HepG2 (cell line): Measurements from ENCODE around the gene NUDT3. TPM values are rescaled to one million over a fixed set of nuclear protein-coding genes. Genes with fewer than 3 reads are reported as not detected.

ENCODE experiments used
- AHR ChIP-seq: IDR thresholded peaks from 2 replicates; pipeline ENCODE4 v1.6.1; 2018; ENCODE audit warnings: missing genetic modification reagents, missing compliant biosample characterization
- CBFB ChIP-seq: sonication (generic); formaldehyde crosslinking; IDR thresholded peaks from 2 replicates; pipeline ENCODE4 v1.4.0; 2020; ENCODE audit warnings: missing genetic modification reagents
- GLI4 ChIP-seq: sonication (generic); formaldehyde crosslinking; IDR thresholded peaks from 2 replicates; pipeline ENCODE4 v1.5.1; 2020; ENCODE audit warnings: missing genetic modification reagents, mild to moderate bottlenecking, moderate library complexity, borderline replicate concordance
- IKZF1 ChIP-seq: fragments of 450-650 bp; IDR thresholded peaks from 2 replicates; pipeline ENCODE4 v1.7.1; 2016
- IKZF4 ChIP-seq: sonication (generic); formaldehyde crosslinking; IDR thresholded peaks from 2 replicates; pipeline ENCODE4 v1.5.1; 2020; ENCODE audit warnings: borderline replicate concordance, mild to moderate bottlenecking, low read depth, missing genetic modification reagents; ENCODE audit errors: not compliant biosample characterization
- MED8 ChIP-seq: sonication (generic); formaldehyde crosslinking; IDR thresholded peaks from 2 replicates; pipeline ENCODE4 v1.8.1; 2023; ENCODE audit warnings: mild to moderate bottlenecking, missing genetic modification reagents; ENCODE audit not compliant: insufficient replicate concordance
- RBM39 ChIP-seq: fragments of 200-400 bp; formaldehyde crosslinking; IDR thresholded peaks from one replicate; pipeline ENCODE4 v1.6.1; 2018; ENCODE audit warnings: antibody characterized with exemption, mild to moderate bottlenecking, low read depth, low read length; ENCODE audit not compliant: poor library complexity, severe bottlenecking
- THAP11 ChIP-seq: IDR thresholded peaks from 2 replicates; pipeline ENCODE4 v1.6.1; 2016; ENCODE audit warnings: missing biosample characterization, missing genetic modification reagents
- ZBTB38 ChIP-seq: sonication (generic); formaldehyde crosslinking; IDR thresholded peaks from 2 replicates; pipeline ENCODE4 v1.5.1; 2020; ENCODE audit warnings: mild to moderate bottlenecking, missing genetic modification reagents
- ZBTB7A ChIP-seq: sonication (generic); formaldehyde crosslinking; IDR thresholded peaks from 2 replicates; pipeline ENCODE4 v1.8.0; 2022; ENCODE audit warnings: mild to moderate bottlenecking, missing genetic modification reagents
- ZBTB7B ChIP-seq: sonication (generic); formaldehyde crosslinking; IDR thresholded peaks from 2 replicates; pipeline ENCODE4 v1.4.0; 2020; ENCODE audit warnings: missing genetic modification reagents
- ZNF317 ChIP-seq: sonication (generic); formaldehyde crosslinking; IDR thresholded peaks from 2 replicates; pipeline ENCODE4 v1.5.0; 2020; ENCODE audit warnings: mild to moderate bottlenecking, missing genetic modification reagents
- ZNF337 ChIP-seq: sonication (generic); formaldehyde crosslinking; IDR thresholded peaks from 2 replicates; pipeline ENCODE4 v1.5.1; 2020; ENCODE audit warnings: missing genetic modification reagents, low read depth, mild to moderate bottlenecking, borderline replicate concordance
- ZNF354B ChIP-seq: sonication (generic); formaldehyde crosslinking; IDR thresholded peaks from 2 replicates; pipeline ENCODE4 v1.8.0; 2022; ENCODE audit warnings: mild to moderate bottlenecking, missing genetic modification reagents
- ZNF546 ChIP-seq: sonication (generic); formaldehyde crosslinking; conservative IDR thresholded peaks from 2 replicates; pipeline ENCODE4 v1.8.1; 2023; ENCODE audit warnings: mild to moderate bottlenecking, missing genetic modification reagents
- ZNF598 ChIP-seq: sonication (generic); formaldehyde crosslinking; IDR thresholded peaks from 2 replicates; pipeline ENCODE4 v1.5.1; 2020; ENCODE audit warnings: mild to moderate bottlenecking, missing genetic modification reagents, borderline replicate concordance
- polyA plus RNA-seq, 8 experiments: library from polyadenylated mRNA; depleted of rRNA in 3 of 8; stranded (reverse) in 7 of 8; unstranded in 1 of 8; fragments of >200 nt; fragmentation: Illumina TruSeq in 4 of 8; extraction: Trizol in 4 of 8; gene quantifications; 2 replicates each; pipeline versions ENCODE4 v1.2.1 to v1.2.3, GENCODE V29; 2011 to 2016; ENCODE audit warnings: low read depth in 4 of 8, missing spikeins in 1 of 8, mixed read lengths in 1 of 8; ENCODE audit not compliant: insufficient read depth in 1 of 8
- total RNA-seq, 5 experiments: library from RNA; depleted of rRNA; stranded (reverse); fragments of >200 nt; fragmentation: Illumina TruSeq; extraction: Trizol; gene quantifications; 2 replicates each; pipeline ENCODE4 v1.2.3, GENCODE V29; 2016; ENCODE audit warnings: low read depth in 1 of 5
- TF ChIP-seq, protein P1 (sequence below): sonication (generic); formaldehyde crosslinking; IDR thresholded peaks from 2 replicates; pipeline ENCODE4 v1.4.0; 2020; ENCODE audit warnings: missing genetic modification reagents, mild to moderate bottlenecking, borderline replicate concordance
- TF ChIP-seq, protein P2 (sequence below): sonication (generic); formaldehyde crosslinking; IDR thresholded peaks from 2 replicates; pipeline ENCODE4 v1.8.0; 2022; ENCODE audit warnings: mild to moderate bottlenecking, missing genetic modification reagents; ENCODE audit not compliant: insufficient replicate concordance
- TF ChIP-seq, protein P3 (sequence below): sonication (generic); formaldehyde crosslinking; IDR thresholded peaks from 2 replicates; pipeline ENCODE4 v1.4.0; 2020; ENCODE audit warnings: mild to moderate bottlenecking, missing genetic modification reagents
- TF ChIP-seq, protein P4 (sequence below): IDR thresholded peaks from 2 replicates; pipeline ENCODE4 v1.6.1; 2016; ENCODE audit warnings: mild to moderate bottlenecking, missing biosample characterization, missing genetic modification reagents
- TF ChIP-seq, protein P5 (sequence below): sonication (generic); formaldehyde crosslinking; IDR thresholded peaks from 2 replicates; pipeline ENCODE4 v1.4.0; 2020; ENCODE audit warnings: missing genetic modification reagents, borderline replicate concordance

NUDT3 gene
- total and polyA plus RNA-seq, 2 of the 13 experiments (the other 11 are each of a cell fraction or from before 2014, with no cell fraction given) = 20.2 to 20.6 TPM

DNA sequence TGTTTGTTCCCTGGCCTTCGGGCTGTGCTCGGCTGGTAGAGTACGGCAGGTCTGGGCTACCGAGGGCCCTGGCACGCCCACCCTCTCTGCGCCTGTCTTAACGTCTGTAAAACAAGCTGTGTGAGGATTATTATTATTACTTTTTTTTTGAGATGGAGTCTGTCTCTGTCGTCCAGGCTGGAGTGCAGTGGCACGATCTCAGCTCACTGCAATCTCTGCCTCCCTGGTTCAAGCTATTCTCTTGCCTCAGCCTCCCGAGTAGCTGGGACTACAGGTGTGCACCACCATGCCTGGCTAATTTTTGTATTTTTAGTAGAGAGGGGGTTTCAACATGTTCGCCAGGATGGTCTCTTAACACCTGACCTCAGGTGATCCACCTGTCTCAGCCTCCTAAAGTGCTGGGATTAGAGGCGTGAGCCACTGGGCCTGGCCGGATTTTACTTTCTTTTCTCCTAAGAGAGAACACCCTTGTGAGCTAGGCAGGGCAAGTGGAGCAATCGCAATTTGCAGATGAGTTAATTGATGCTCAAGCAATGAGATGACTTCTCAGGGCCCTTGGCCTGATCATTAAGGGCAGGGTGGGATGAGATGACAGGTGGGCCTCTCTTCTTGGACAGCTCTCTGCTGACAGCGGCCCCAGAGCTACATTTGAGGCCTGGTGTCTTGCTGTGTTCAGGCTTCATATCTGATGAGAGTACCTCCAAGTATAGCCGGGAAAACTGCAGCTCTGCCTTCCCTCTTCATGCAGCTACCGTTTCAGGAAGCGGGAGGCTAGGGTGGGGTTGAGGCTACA lies 142.8 kb downstream of the NUDT3 start (continued):
- TF ChIP-seq, protein P1, sequence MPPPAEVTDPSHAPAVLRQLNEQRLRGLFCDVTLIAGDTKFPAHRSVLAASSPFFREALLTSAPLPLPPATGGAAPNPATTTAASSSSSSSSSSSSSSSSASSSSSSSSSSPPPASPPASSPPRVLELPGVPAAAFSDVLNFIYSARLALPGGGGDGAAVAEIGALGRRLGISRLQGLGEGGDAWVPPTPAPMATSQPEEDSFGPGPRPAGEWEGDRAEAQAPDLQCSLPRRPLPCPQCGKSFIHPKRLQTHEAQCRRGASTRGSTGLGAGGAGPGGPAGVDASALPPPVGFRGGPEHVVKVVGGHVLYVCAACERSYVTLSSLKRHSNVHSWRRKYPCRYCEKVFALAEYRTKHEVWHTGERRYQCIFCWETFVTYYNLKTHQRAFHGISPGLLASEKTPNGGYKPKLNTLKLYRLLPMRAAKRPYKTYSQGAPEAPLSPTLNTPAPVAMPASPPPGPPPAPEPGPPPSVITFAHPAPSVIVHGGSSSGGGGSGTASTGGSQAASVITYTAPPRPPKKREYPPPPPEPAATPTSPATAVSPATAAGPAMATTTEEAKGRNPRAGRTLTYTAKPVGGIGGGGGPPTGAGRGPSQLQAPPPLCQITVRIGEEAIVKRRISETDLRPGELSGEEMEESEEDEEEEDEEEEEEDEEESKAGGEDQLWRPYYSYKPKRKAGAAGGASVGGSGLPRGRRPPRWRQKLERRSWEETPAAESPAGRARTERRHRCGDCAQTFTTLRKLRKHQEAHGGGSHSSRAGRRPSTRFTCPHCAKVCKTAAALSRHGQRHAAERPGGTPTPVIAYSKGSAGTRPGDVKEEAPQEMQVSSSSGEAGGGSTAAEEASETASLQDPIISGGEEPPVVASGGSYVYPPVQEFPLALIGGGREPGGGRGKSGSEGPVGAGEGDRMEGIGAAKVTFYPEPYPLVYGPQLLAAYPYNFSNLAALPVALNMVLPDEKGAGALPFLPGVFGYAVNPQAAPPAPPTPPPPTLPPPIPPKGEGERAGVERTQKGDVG (CRISPR knock-in tag) = 0 out of 2 replicates have a peak, but pooled peaks have one; percentile 19
- TF ChIP-seq, protein P2, sequence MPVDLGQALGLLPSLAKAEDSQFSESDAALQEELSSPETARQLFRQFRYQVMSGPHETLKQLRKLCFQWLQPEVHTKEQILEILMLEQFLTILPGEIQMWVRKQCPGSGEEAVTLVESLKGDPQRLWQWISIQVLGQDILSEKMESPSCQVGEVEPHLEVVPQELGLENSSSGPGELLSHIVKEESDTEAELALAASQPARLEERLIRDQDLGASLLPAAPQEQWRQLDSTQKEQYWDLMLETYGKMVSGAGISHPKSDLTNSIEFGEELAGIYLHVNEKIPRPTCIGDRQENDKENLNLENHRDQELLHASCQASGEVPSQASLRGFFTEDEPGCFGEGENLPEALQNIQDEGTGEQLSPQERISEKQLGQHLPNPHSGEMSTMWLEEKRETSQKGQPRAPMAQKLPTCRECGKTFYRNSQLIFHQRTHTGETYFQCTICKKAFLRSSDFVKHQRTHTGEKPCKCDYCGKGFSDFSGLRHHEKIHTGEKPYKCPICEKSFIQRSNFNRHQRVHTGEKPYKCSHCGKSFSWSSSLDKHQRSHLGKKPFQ (CRISPR knock-in tag) = peak; percentile 73
- no peak for TF ChIP-seq THAP11
- TF ChIP-seq, protein P3, sequence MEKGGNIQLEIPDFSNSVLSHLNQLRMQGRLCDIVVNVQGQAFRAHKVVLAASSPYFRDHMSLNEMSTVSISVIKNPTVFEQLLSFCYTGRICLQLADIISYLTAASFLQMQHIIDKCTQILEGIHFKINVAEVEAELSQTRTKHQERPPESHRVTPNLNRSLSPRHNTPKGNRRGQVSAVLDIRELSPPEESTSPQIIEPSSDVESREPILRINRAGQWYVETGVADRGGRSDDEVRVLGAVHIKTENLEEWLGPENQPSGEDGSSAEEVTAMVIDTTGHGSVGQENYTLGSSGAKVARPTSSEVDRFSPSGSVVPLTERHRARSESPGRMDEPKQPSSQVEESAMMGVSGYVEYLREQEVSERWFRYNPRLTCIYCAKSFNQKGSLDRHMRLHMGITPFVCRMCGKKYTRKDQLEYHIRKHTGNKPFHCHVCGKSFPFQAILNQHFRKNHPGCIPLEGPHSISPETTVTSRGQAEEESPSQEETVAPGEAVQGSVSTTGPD (CRISPR knock-in tag) = 0 out of 2 replicates have a peak, but pooled peaks have one; percentile 18
- peak; percentile 27 for TF ChIP-seq MED8
- 0 out of 2 replicates have a peak, but pooled peaks have one; percentile 4 for TF ChIP-seq ZBTB7B (CRISPR knock-in tag)
- no peak for TF ChIP-seq IKZF4 (CRISPR knock-in tag)
- no peak for TF ChIP-seq CBFB (CRISPR knock-in tag)
- no peak for TF ChIP-seq GLI4 (CRISPR knock-in tag)
- TF ChIP-seq ZBTB38 (CRISPR knock-in tag) = peak; percentile 65; the same call in 1 of the 2 replicates
- no peak for TF ChIP-seq ZNF598 (CRISPR knock-in tag)
- 0 out of 2 replicates have a peak, but pooled peaks have one; percentile 3 for TF ChIP-seq ZNF337 (CRISPR knock-in tag)
- TF ChIP-seq, protein P4, sequence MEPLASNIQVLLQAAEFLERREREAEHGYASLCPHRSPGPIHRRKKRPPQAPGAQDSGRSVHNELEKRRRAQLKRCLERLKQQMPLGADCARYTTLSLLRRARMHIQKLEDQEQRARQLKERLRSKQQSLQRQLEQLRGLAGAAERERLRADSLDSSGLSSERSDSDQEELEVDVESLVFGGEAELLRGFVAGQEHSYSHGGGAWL = no peak
- no peak for TF ChIP-seq ZNF546 (CRISPR knock-in tag)
- no peak for TF ChIP-seq IKZF1
- no peak for TF ChIP-seq AHR (CRISPR knock-in tag)
- TF ChIP-seq, protein P5, sequence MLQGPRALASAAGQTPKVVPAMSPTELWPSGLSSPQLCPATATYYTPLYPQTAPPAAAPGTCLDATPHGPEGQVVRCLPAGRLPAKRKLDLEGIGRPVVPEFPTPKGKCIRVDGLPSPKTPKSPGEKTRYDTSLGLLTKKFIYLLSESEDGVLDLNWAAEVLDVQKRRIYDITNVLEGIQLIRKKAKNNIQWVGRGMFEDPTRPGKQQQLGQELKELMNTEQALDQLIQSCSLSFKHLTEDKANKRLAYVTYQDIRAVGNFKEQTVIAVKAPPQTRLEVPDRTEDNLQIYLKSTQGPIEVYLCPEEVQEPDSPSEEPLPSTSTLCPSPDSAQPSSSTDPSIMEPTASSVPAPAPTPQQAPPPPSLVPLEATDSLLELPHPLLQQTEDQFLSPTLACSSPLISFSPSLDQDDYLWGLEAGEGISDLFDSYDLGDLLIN (CRISPR knock-in tag) = no peak
- 0 out of 2 replicates have a peak, but pooled peaks have one; percentile 64 for TF ChIP-seq ZNF317 (CRISPR knock-in tag)
- 0 out of 2 replicates have a peak, but pooled peaks have one; percentile 3 for TF ChIP-seq ZBTB7A (CRISPR knock-in tag)
- no peak for TF ChIP-seq ZNF354B (CRISPR knock-in tag)
- TF ChIP-seq RBM39 = no peak
